ENCODE measurements around the gene MRPL58. TPM values are rescaled to one million over a fixed set of nuclear protein-coding genes. Genes with fewer than 3 reads are reported as not detected.
A peak's percentile ranks its signal among the peaks of the same experiment; 100 is the strongest.
"Not testable (repeated sequence)": the region's sequence is repeated elsewhere in the genome, so short reads cannot be mapped to it uniquely, and the experiment has no call there.

Gene MRPL58
- 28.4 and 31.8 TPM in 2 replicates for total RNA-seq

DNA sequence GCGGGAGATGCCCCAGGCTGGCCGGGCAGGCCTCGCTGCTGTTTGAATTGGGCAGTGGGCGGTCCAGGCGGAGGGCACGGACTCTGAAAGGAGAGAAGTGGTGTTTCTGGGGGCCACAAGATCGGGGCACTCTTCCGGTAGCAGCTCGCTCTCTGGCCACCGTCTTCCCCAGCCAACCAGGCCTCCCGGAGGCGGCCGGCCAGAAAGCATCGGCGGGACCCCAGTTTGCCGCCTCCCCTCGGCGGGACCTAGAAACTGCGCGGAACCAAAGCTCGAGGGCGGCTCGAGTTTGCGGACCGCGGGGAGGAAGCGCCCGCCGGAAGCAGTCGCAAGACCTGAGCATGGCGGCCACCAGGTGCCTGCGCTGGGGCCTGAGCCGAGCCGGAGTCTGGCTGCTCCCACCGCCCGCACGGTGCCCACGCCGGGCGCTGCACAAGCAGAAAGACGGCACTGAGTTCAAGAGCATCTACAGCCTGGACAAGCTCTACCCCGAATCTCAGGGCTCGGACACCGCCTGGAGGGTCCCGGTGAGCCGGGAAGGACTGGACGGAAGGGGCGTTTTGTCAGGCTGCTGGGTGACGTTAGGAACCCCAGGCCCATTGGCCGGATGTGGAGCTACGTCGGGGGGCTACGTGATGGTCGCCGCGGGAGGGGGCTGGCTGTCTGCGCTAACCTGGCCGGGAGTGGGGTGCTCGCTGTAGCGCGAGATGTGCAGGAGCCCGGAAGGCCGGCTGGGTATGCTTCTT is at the start of gene MRPL58:
MRPL58 (plus strand) TSS at position 325 of the 746 bp plus-strand sequence; CDS start at position 342, 17 bp downstream.
- intact Hi-C loops (cut with micrococcal nuclease): loop anchor here (1.0 kb wide), 6 partner anchors 20 to 119 kb away; partner anchors contain the start of genes CDR2L, KCTD2 and NT5C
- peak within 1 kb of the TSS; percentile 89 for H3K27ac Mint-ChIP-seq
- ChIA-PET CTCF (interaction anchor here (0.6 to 3.7 kb wide), 12 partner anchors 12 to 189 kb away, joined by 3 to 33 read pairs (median 3); partner anchors contain the start of genes ATP5PD, CDR2L and KCTD2), POLR2A (interaction anchor here (0.5 to 3.0 kb wide), 33 partner anchors 13 to 1264 kb away, joined by 3 to 28 read pairs (median 4); partner anchors contain the start of genes ARMC7, ATP5PD, CDR2L and FDXR)
- ATAC-seq (ENCODE audit: low read depth) (peak; percentile 95), DNase-seq (peak; percentile 78)
- no peaks in the 10 kb centered on the region for H3K27me3 Mint-ChIP-seq
- H3K4me3 Mint-ChIP-seq: peak within 1 kb of the TSS; percentile 97
- H3K36me3 Mint-ChIP-seq (ENCODE audit: low read depth): peaks cover 24% of the 10 kb centered on the region
- TF ChIP-seq, protein P1, sequence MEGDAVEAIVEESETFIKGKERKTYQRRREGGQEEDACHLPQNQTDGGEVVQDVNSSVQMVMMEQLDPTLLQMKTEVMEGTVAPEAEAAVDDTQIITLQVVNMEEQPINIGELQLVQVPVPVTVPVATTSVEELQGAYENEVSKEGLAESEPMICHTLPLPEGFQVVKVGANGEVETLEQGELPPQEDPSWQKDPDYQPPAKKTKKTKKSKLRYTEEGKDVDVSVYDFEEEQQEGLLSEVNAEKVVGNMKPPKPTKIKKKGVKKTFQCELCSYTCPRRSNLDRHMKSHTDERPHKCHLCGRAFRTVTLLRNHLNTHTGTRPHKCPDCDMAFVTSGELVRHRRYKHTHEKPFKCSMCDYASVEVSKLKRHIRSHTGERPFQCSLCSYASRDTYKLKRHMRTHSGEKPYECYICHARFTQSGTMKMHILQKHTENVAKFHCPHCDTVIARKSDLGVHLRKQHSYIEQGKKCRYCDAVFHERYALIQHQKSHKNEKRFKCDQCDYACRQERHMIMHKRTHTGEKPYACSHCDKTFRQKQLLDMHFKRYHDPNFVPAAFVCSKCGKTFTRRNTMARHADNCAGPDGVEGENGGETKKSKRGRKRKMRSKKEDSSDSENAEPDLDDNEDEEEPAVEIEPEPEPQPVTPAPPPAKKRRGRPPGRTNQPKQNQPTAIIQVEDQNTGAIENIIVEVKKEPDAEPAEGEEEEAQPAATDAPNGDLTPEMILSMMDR (IDR thresholded peaks at IDR 0.05): no peak
- H3K4me1 Mint-ChIP-seq: peaks cover 29% of the 10 kb centered on the region
- H3K9me3 Mint-ChIP-seq: no peaks in the 10 kb centered on the region

GRCh38 chr17:74963656-74964055 is 48.8 kb upstream of the MRPL58 start:
- Mint-ChIP-seq H3K27ac (no peak overlapping the region), H3K27me3 (peaks cover 2% of the 10 kb centered on the region), H3K4me3 (no peak overlapping the region), H3K36me3 (ENCODE audit: low read depth) (no peaks in the 10 kb centered on the region), H3K9me3 (no peaks in the 10 kb centered on the region), H3K4me1 (peaks cover 7% of the 10 kb centered on the region)
- ATAC-seq (ENCODE audit: low read depth) (no peak), DNase-seq (no peak)
- ChIA-PET POLR2A (no interaction called here), CTCF (interaction anchor here (1.3 kb wide), 1 partner anchor 238 kb away, joined by 6 read pairs; no protein-coding TSS in a partner anchor)
- TF ChIP-seq, protein P1 (IDR thresholded peaks at IDR 0.05): no peak
- intact Hi-C loops (cut with micrococcal nuclease): no loop called here

DNA sequence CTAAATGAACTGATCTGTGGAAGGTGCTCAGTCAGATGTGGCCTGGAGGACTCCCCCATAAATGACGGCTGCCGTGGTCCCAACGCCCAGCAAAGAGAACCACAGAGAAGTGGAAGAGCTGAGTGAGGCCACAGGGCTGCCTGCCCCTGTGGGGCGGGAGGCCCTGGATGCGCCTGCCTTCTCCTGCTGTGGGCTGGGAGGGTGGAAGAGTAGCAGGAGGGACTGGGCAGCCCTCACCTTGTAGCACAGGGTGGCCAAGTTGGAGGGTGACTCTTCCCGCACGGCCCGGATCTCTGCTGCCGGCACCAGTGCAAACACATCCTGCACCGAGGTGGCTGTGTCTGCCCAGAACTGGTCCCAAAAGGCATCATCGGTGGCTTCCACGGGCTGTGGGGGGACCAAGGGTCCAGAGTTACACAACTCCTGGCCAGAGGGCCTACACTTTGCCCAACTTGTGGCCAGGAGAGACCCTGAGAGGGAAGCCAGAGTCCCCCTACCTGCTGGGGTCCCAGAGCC is 48.2 kb upstream of the MRPL58 start:
- Mint-ChIP-seq H3K9me3 (no peaks in the 10 kb centered on the region), H3K4me3 (no peak overlapping the region), H3K4me1 (peaks cover 7% of the 10 kb centered on the region), H3K27me3 (peaks cover 2% of the 10 kb centered on the region), H3K27ac (no peak overlapping the region), H3K36me3 (ENCODE audit: low read depth) (no peaks in the 10 kb centered on the region)
- intact Hi-C loops (cut with micrococcal nuclease): no loop called here
- ATAC-seq (ENCODE audit: low read depth): no peak
- TF ChIP-seq, protein P1 (IDR thresholded peaks at IDR 0.05): no peak
- ChIA-PET POLR2A (no interaction called here), CTCF (interaction anchor here (1.3 kb wide), 1 partner anchor 237 kb away, joined by 6 read pairs; no protein-coding TSS in a partner anchor)
- no peak for DNase-seq

DNA sequence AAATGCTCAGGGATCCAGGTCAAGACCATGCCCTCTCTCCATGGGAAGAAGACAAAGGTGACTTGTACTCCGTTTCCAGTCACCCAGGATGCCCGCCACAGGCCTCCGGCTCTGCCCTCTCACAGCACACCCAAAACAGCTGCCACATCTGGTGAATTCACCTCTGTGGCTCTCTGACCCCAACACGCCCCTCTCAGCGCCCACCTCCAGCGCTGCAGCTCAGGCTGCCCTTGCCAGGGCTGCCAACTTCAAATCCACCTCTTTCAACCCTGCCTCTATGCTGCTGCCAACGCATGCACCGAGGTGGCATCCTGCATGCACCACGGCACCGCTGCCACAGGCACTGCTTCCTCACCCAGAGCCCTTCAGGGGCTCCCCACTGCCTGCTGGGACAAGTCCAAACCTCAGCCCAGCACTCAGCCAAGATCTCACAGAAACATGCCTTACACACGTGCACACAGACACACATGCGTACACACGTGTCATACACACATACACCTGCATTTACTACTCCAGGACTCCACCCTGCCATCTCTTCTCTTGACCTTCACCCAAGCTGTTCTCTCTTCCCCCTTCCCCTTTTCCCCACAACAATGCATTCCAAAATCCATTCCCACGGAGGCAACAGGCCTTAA is 47.4 kb upstream of the MRPL58 start:
- DNase-seq: no peak
- Mint-ChIP-seq H3K27ac (no peak overlapping the region), H3K4me1 (peaks cover 7% of the 10 kb centered on the region), H3K36me3 (ENCODE audit: low read depth) (no peaks in the 10 kb centered on the region), H3K9me3 (no peaks in the 10 kb centered on the region), H3K27me3 (peaks cover 2% of the 10 kb centered on the region), H3K4me3 (no peak overlapping the region)
- intact Hi-C loops (cut with micrococcal nuclease): no loop called here
- ChIA-PET CTCF (no interaction called here), POLR2A (no interaction called here)
- no peak for ATAC-seq (ENCODE audit: low read depth)
- TF ChIP-seq, protein P1 (IDR thresholded peaks at IDR 0.05): no peak

GRCh38 chr17:74968361-74968780 is 44.1 kb upstream of the MRPL58 start:
- no peak overlapping the region for H3K4me3 Mint-ChIP-seq
- intact Hi-C loops (cut with micrococcal nuclease): no loop called here
- POLR2A ChIA-PET: interaction anchor here (0.6 kb wide), 1 partner anchor 45 kb away, joined by 3 read pairs; no protein-coding TSS in a partner anchor

DNA sequence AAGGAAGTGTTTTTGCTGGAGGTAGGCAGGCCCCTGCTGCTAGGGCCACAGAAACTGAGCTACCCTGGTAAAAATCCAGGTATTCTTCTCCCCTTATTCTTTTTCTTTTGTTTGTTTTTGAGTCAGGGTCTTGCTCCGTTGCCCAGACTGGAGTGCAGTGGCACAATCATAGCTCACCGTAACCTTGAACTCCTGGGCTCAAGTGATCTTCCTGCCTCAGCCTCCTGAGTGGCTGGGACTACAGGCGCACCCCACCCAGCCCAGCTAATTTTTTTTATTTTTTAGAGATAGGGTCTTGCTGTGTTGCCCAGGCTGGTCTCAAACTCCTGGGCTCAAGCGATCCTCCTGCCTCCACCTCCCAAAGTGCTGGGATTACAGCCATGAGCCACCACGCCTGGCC is 43.0 kb upstream of the MRPL58 start:
- H3K9me3 Mint-ChIP-seq; H3K27me3 Mint-ChIP-seq; ATAC-seq (ENCODE audit: low read depth); H3K36me3 Mint-ChIP-seq (ENCODE audit: low read depth); DNase-seq; H3K4me1 Mint-ChIP-seq; H3K4me3 Mint-ChIP-seq; intact Hi-C loops (cut with micrococcal nuclease); H3K27ac Mint-ChIP-seq: not testable (repeated sequence)
- ChIA-PET POLR2A (interaction anchor here (0.7 kb wide), 3 partner anchors 51 to 175 kb away, joined by 4 to 5 read pairs (median 4); no protein-coding TSS in a partner anchor), CTCF (interaction anchor here (1.0 kb wide), 2 partner anchors 9 to 232 kb away, joined by 3 to 4 read pairs; no protein-coding TSS in a partner anchor)

More at GRCh38 chr17:74968361-74968780, 44.1 kb upstream of the MRPL58 start:
- TF ChIP-seq, protein P1 (IDR thresholded peaks at IDR 0.05): no peak
- Mint-ChIP-seq H3K27ac (no peak overlapping the region), H3K9me3 (no peaks in the 10 kb centered on the region), H3K27me3 (peaks cover 7% of the 10 kb centered on the region), H3K4me1 (peaks cover 6% of the 10 kb centered on the region), H3K36me3 (ENCODE audit: low read depth) (no peaks in the 10 kb centered on the region)
- DNase-seq (no peak), ATAC-seq (ENCODE audit: low read depth) (no peak)
- CTCF ChIA-PET: no interaction called here
